HepG2 (cell line): ENCODE data around the gene STK32C. TPM values are rescaled to one million over a fixed set of nuclear protein-coding genes. Genes with fewer than 3 reads are reported as not detected.

Experiments
- CCDC6 ChIP-seq: sonication (generic); formaldehyde crosslinking; IDR thresholded peaks from 2 replicates; pipeline ENCODE4 v1.8.1; 2022; ENCODE audit warnings: mild to moderate bottlenecking, missing genetic modification reagents, moderate library complexity
- ESRRA ChIP-seq: sonication (generic); formaldehyde crosslinking; IDR thresholded peaks from 2 replicates; pipeline ENCODE4 v1.5.1; 2020; ENCODE audit warnings: mild to moderate bottlenecking, low read depth, missing genetic modification reagents
- IKZF5 ChIP-seq: IDR thresholded peaks from 2 replicates; pipeline ENCODE4 v1.6.1; 2018; ENCODE audit warnings: missing genetic modification reagents, mild to moderate bottlenecking, missing compliant biosample characterization
- PRMT3 ChIP-seq: sonication (generic); formaldehyde crosslinking; IDR thresholded peaks from 2 replicates; pipeline ENCODE4 v1.8.1; 2022; ENCODE audit warnings: low read depth, mild to moderate bottlenecking, moderate library complexity, missing genetic modification reagents, borderline replicate concordance
- ZNF737 ChIP-seq: sonication (generic); formaldehyde crosslinking; IDR thresholded peaks from 2 replicates; pipeline ENCODE4 v1.5.0; 2020; ENCODE audit warnings: missing genetic modification reagents, mild to moderate bottlenecking, borderline replicate concordance
- polyA plus RNA-seq, 8 experiments: library from polyadenylated mRNA; depleted of rRNA in 3 of 8; stranded (reverse) in 7 of 8; unstranded in 1 of 8; fragments of >200 nt; fragmentation: Illumina TruSeq in 4 of 8; extraction: Trizol in 4 of 8; gene quantifications; 2 replicates each; pipeline versions ENCODE4 v1.2.1 to v1.2.3, GENCODE V29; 2011 to 2016; ENCODE audit warnings: low read depth in 4 of 8, missing spikeins in 1 of 8, mixed read lengths in 1 of 8; ENCODE audit not compliant: insufficient read depth in 1 of 8
- total RNA-seq, 5 experiments: library from RNA; depleted of rRNA; stranded (reverse); fragments of >200 nt; fragmentation: Illumina TruSeq; extraction: Trizol; gene quantifications; 2 replicates each; pipeline ENCODE4 v1.2.3, GENCODE V29; 2016; ENCODE audit warnings: low read depth in 1 of 5
- TF ChIP-seq, protein P1 (sequence below): sonication (generic); formaldehyde crosslinking; IDR thresholded peaks from 2 replicates; pipeline ENCODE4 v1.5.0; 2020; ENCODE audit warnings: mild to moderate bottlenecking, missing genetic modification reagents, borderline replicate concordance
- TF ChIP-seq, protein P2 (sequence below), 2 experiments: sonication (generic) in 1 of 2; formaldehyde crosslinking in 1 of 2; IDR thresholded peaks; 2 replicates each; pipeline versions ENCODE4 v1.6.1 to v1.9.0; 2014 to 2022; ENCODE audit warnings: antibody characterized with exemption in 1 of 2, borderline replicate concordance in 1 of 2, inconsistent platforms in 1 of 2, low read depth in 1 of 2, missing genetic modification reagents in 1 of 2
- TF ChIP-seq, protein P3 (sequence below): sonication (generic); formaldehyde crosslinking; IDR thresholded peaks from 2 replicates; pipeline ENCODE4 v1.5.1; 2020; ENCODE audit warnings: missing genetic modification reagents, mild to moderate bottlenecking, borderline replicate concordance

The STK32C gene
- total and polyA plus RNA-seq, 2 of the 13 experiments (the other 11 are each of a cell fraction or from before 2014, with no cell fraction given): 10.9 to 19.4 TPM

GRCh38 chr10:132223156-132223590 lies 84.6 kb downstream of the STK32C start (continued):
- TF ChIP-seq, protein P1, sequence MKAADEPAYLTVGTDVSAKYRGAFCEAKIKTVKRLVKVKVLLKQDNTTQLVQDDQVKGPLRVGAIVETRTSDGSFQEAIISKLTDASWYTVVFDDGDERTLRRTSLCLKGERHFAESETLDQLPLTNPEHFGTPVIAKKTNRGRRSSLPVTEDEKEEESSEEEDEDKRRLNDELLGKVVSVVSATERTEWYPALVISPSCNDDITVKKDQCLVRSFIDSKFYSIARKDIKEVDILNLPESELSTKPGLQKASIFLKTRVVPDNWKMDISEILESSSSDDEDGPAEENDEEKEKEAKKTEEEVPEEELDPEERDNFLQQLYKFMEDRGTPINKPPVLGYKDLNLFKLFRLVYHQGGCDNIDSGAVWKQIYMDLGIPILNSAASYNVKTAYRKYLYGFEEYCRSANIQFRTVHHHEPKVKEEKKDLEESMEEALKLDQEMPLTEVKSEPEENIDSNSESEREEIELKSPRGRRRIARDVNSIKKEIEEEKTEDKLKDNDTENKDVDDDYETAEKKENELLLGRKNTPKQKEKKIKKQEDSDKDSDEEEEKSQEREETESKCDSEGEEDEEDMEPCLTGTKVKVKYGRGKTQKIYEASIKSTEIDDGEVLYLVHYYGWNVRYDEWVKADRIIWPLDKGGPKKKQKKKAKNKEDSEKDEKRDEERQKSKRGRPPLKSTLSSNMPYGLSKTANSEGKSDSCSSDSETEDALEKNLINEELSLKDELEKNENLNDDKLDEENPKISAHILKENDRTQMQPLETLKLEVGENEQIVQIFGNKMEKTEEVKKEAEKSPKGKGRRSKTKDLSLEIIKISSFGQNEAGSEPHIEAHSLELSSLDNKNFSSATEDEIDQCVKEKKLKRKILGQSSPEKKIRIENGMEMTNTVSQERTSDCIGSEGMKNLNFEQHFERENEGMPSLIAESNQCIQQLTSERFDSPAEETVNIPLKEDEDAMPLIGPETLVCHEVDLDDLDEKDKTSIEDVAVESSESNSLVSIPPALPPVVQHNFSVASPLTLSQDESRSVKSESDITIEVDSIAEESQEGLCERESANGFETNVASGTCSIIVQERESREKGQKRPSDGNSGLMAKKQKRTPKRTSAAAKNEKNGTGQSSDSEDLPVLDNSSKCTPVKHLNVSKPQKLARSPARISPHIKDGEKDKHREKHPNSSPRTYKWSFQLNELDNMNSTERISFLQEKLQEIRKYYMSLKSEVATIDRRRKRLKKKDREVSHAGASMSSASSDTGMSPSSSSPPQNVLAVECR (CRISPR knock-in tag): peak; percentile 34; the same call in 1 of the 2 replicates
- no peak for TF ChIP-seq ZNF737 (CRISPR knock-in tag)
- TF ChIP-seq PRMT3: no peak
- TF ChIP-seq, protein P2, sequence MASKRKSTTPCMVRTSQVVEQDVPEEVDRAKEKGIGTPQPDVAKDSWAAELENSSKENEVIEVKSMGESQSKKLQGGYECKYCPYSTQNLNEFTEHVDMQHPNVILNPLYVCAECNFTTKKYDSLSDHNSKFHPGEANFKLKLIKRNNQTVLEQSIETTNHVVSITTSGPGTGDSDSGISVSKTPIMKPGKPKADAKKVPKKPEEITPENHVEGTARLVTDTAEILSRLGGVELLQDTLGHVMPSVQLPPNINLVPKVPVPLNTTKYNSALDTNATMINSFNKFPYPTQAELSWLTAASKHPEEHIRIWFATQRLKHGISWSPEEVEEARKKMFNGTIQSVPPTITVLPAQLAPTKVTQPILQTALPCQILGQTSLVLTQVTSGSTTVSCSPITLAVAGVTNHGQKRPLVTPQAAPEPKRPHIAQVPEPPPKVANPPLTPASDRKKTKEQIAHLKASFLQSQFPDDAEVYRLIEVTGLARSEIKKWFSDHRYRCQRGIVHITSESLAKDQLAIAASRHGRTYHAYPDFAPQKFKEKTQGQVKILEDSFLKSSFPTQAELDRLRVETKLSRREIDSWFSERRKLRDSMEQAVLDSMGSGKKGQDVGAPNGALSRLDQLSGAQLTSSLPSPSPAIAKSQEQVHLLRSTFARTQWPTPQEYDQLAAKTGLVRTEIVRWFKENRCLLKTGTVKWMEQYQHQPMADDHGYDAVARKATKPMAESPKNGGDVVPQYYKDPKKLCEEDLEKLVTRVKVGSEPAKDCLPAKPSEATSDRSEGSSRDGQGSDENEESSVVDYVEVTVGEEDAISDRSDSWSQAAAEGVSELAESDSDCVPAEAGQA (IDR thresholded peaks at IDR 0.05; ENCODE audit: low read depth): no peak
- TF ChIP-seq, protein P2 (CRISPR knock-in tag; IDR thresholded peaks at IDR 0.05; ENCODE audit: borderline replicate concordance): no peak
- TF ChIP-seq IKZF5 (CRISPR knock-in tag): 0 out of 2 replicates have a peak, but pooled peaks have one; percentile 29
- TF ChIP-seq CCDC6 (CRISPR knock-in tag): no peak
- TF ChIP-seq, protein P3, sequence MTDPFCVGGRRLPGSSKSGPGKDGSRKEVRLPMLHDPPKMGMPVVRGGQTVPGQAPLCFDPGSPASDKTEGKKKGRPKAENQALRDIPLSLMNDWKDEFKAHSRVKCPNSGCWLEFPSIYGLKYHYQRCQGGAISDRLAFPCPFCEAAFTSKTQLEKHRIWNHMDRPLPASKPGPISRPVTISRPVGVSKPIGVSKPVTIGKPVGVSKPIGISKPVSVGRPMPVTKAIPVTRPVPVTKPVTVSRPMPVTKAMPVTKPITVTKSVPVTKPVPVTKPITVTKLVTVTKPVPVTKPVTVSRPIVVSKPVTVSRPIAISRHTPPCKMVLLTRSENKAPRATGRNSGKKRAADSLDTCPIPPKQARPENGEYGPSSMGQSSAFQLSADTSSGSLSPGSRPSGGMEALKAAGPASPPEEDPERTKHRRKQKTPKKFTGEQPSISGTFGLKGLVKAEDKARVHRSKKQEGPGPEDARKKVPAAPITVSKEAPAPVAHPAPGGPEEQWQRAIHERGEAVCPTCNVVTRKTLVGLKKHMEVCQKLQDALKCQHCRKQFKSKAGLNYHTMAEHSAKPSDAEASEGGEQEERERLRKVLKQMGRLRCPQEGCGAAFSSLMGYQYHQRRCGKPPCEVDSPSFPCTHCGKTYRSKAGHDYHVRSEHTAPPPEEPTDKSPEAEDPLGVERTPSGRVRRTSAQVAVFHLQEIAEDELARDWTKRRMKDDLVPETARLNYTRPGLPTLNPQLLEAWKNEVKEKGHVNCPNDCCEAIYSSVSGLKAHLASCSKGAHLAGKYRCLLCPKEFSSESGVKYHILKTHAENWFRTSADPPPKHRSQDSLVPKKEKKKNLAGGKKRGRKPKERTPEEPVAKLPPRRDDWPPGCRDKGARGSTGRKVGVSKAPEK (CRISPR knock-in tag): no peak
- TF ChIP-seq ESRRA (CRISPR knock-in tag): no peak
